GM12878 (cell line): Measurements from ENCODE around the gene GRHL1. TPM values are rescaled to one million over a fixed set of nuclear protein-coding genes. Genes with fewer than 3 reads are reported as not detected.

ENCODE experiments used
- CHD1 ChIP-seq: IDR thresholded peaks from 2 replicates; pipeline ENCODE4 v1.6.1; 2012; ENCODE audit warnings: low read depth, low read length, improper control_type of control experiment
- EP300 ChIP-seq, 2 experiments: fragments of 150-350 bp in 1 of 2; IDR thresholded peaks; 2 replicates each; pipeline ENCODE4 v1.6.1; 2011 to 2012; ENCODE audit warnings: low read depth in 2 of 2, low read length in 2 of 2, borderline replicate concordance in 1 of 2, improper control_type of control experiment in 1 of 2, inconsistent platforms in 1 of 2; ENCODE audit not compliant: control insufficient read depth in 1 of 2
- FOXM1 ChIP-seq: IDR thresholded peaks from 2 replicates; pipeline ENCODE4 v1.6.1; 2012; ENCODE audit warnings: low read depth, mild to moderate bottlenecking, inconsistent platforms, low read length, moderate library complexity
- JUND ChIP-seq: IDR thresholded peaks from 2 replicates; pipeline ENCODE4 v1.6.1; 2012; ENCODE audit warnings: low read depth, mild to moderate bottlenecking, low read length, improper control_type of control experiment, moderate library complexity
- NRF1 ChIP-seq: conservative IDR thresholded peaks from 2 replicates; pipeline ENCODE4 v1.6.1; 2011; ENCODE audit warnings: mild to moderate bottlenecking, low read depth, low read length, improper control_type of control experiment
- POU2F2 ChIP-seq: IDR thresholded peaks from 3 replicates; pipeline ENCODE4 v1.6.1; 2011; ENCODE audit warnings: low read depth, mild to moderate bottlenecking, low read length, borderline replicate concordance
- SUPT20H ChIP-seq: IDR thresholded peaks from 2 replicates; pipeline ENCODE4 v1.6.1; 2011; ENCODE audit warnings: low read depth, mild to moderate bottlenecking, low read length, moderate library complexity, borderline replicate concordance; ENCODE audit not compliant: control insufficient read depth
- TCF12 ChIP-seq: IDR thresholded peaks from 2 replicates; pipeline ENCODE4 v1.6.1; 2011; ENCODE audit warnings: low read depth, mild to moderate bottlenecking, low read length
- ZBTB4 ChIP-seq: fragments of 450-650 bp; formaldehyde crosslinking; IDR thresholded peaks from 2 replicates; pipeline ENCODE4 v1.4.0; 2022; ENCODE audit warnings: mild to moderate bottlenecking, moderate library complexity
- ZNF217 ChIP-seq: fragments of 450-650 bp; IDR thresholded peaks from 2 replicates; pipeline ENCODE4 v1.6.1; 2017; ENCODE audit warnings: antibody characterized with exemption, mild to moderate bottlenecking
- ZNF687 ChIP-seq: fragments of 450-650 bp; IDR thresholded peaks from 2 replicates; pipeline ENCODE4 v1.6.1; 2017; ENCODE audit warnings: mild to moderate bottlenecking, moderate library complexity
- polyA plus RNA-seq, 11 experiments: library from polyadenylated mRNA; depleted of rRNA in 4 of 11; unstranded in 6 of 11; stranded (reverse) in 5 of 11; fragments of >200 nt; fragmentation: Nextera tagmentation in 4 of 11; fragmentation: Illumina TruSeq in 1 of 11; extraction: Ambion mirVana in 4 of 11; extraction: Trizol in 1 of 11; gene quantifications; 1 replicate in 1 of 11; 2 replicates in 10 of 11; pipeline versions ENCODE4 v1.2.1 to v1.2.3, GENCODE V29; 2011 to 2016; ENCODE audit warnings: inconsistent platforms in 2 of 11, missing spikeins in 2 of 11, low read depth in 1 of 11
- total RNA-seq, 4 experiments: library from RNA; depleted of rRNA in 3 of 4; stranded (reverse); fragments of >200 nt in 3 of 4; fragmentation: Illumina TruSeq in 1 of 4; extraction: Trizol in 1 of 4; gene quantifications; 2 replicates each; pipeline versions ENCODE4 v1.2.1 to v1.2.3, GENCODE V29; 2013 to 2021
- TF ChIP-seq, protein P1 (sequence below): fragments of 150-350 bp; IDR thresholded peaks from 2 replicates; pipeline ENCODE4 v1.6.1; 2016; ENCODE audit warnings: low read depth, low read length
- TF ChIP-seq, protein P2 (sequence below): fragments of 450-650 bp; IDR thresholded peaks from 2 replicates; pipeline ENCODE4 v1.6.1; 2017; ENCODE audit warnings: antibody characterized with exemption, mild to moderate bottlenecking, moderate library complexity

Gene GRHL1
- total and polyA plus RNA-seq, 10 of the 15 experiments (the other 5 are each of a cell fraction or from before 2014, with no cell fraction given) = 0.09 to 0.81 (median 0.28) TPM; not detected in 1

- peak; percentile 85 for TF ChIP-seq ZNF687
- TF ChIP-seq, protein P1, sequence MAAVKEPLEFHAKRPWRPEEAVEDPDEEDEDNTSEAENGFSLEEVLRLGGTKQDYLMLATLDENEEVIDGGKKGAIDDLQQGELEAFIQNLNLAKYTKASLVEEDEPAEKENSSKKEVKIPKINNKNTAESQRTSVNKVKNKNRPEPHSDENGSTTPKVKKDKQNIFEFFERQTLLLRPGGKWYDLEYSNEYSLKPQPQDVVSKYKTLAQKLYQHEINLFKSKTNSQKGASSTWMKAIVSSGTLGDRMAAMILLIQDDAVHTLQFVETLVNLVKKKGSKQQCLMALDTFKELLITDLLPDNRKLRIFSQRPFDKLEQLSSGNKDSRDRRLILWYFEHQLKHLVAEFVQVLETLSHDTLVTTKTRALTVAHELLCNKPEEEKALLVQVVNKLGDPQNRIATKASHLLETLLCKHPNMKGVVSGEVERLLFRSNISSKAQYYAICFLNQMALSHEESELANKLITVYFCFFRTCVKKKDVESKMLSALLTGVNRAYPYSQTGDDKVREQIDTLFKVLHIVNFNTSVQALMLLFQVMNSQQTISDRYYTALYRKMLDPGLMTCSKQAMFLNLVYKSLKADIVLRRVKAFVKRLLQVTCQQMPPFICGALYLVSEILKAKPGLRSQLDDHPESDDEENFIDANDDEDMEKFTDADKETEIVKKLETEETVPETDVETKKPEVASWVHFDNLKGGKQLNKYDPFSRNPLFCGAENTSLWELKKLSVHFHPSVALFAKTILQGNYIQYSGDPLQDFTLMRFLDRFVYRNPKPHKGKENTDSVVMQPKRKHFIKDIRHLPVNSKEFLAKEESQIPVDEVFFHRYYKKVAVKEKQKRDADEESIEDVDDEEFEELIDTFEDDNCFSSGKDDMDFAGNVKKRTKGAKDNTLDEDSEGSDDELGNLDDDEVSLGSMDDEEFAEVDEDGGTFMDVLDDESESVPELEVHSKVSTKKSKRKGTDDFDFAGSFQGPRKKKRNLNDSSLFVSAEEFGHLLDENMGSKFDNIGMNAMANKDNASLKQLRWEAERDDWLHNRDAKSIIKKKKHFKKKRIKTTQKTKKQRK = no peak
- TF ChIP-seq, protein P2, sequence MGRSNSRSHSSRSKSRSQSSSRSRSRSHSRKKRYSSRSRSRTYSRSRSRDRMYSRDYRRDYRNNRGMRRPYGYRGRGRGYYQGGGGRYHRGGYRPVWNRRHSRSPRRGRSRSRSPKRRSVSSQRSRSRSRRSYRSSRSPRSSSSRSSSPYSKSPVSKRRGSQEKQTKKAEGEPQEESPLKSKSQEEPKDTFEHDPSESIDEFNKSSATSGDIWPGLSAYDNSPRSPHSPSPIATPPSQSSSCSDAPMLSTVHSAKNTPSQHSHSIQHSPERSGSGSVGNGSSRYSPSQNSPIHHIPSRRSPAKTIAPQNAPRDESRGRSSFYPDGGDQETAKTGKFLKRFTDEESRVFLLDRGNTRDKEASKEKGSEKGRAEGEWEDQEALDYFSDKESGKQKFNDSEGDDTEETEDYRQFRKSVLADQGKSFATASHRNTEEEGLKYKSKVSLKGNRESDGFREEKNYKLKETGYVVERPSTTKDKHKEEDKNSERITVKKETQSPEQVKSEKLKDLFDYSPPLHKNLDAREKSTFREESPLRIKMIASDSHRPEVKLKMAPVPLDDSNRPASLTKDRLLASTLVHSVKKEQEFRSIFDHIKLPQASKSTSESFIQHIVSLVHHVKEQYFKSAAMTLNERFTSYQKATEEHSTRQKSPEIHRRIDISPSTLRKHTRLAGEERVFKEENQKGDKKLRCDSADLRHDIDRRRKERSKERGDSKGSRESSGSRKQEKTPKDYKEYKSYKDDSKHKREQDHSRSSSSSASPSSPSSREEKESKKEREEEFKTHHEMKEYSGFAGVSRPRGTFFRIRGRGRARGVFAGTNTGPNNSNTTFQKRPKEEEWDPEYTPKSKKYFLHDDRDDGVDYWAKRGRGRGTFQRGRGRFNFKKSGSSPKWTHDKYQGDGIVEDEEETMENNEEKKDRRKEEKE = no peak
- TF ChIP-seq SUPT20H = no peak
- TF ChIP-seq CHD1 = no peak
- TF ChIP-seq TCF12 = peak; percentile 99
- no peak for TF ChIP-seq NRF1
- TF ChIP-seq ZBTB4 (CRISPR knock-in tag) = no peak
- 0 out of 3 replicates have a peak, but pooled peaks have one; percentile 39 for TF ChIP-seq POU2F2
- no peak for TF ChIP-seq ZNF217
- peak; percentile 61; the same call in 1 of the 2 replicates for TF ChIP-seq FOXM1
- peak; percentile 39 to 53; a peak in 1 of 4 replicates for TF ChIP-seq EP300 (IDR thresholded peaks at IDR 0.05; ENCODE audit: borderline replicate concordance in 1 of 2, control insufficient read depth in 1 of 2, low read depth in 2 of 2, low read length in 2 of 2)
- TF ChIP-seq JUND = peak; percentile 86
Measured at GRCh38 chr2:9914384-9915065, 37.0 kb upstream of the GRHL1 start (continued).
